HG03280 (cell line): ENCODE data around the gene CEP131.
A peak's percentile ranks its signal among the peaks of the same experiment; 100 is the strongest.

Experiments used
- ATAC-seq: cut with Tn5 transposase; IDR thresholded peaks from one replicate; pipeline ENCODE4 v1.9.1; 2021; ENCODE audit warnings: mild to moderate bottlenecking, moderate library complexity; ENCODE audit not compliant: unreplicated experiment

CEP131 gene

DNA sequence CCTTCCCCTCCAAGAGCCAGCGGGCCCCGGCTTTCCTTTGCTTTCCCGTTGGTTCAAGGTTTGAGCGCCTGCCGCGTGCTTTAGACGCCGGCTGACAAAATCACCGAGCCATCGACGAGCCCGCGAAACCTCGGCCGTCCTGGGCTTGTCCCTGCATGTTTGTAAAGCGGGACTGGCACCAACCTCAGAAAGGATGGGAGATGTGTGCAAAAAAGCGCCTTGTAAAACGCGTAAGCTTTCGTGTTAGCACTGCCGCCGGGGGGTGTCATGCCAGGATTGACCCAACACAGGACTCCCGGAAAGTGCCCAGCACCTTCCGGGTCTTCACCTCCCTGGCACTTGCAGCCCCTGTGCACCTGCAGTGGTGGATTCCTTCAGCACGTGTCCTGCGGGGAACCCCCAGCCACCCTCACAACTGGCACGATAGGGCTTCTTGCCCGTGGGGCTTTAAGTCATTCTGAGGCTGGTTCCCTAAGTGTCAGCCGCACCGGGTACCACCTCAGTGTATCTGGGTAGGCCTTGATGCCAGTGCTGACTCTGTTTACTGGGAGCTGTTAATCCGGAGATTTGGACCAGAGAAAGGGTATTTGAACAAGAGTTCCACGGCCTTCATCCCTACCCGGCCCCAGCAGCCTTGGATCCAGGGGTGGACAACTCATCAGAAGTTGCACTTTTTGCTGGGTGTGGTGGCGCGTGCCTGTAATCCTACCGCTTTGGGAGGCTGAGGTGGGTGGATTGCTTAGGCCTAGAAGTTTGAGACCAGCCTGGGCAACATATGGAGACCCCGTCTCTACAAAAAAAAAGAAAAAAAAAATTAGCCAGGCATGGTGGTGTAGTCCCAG lies 17.2 kb upstream of the CEP131 start:
- no peak for ATAC-seq

DNA sequence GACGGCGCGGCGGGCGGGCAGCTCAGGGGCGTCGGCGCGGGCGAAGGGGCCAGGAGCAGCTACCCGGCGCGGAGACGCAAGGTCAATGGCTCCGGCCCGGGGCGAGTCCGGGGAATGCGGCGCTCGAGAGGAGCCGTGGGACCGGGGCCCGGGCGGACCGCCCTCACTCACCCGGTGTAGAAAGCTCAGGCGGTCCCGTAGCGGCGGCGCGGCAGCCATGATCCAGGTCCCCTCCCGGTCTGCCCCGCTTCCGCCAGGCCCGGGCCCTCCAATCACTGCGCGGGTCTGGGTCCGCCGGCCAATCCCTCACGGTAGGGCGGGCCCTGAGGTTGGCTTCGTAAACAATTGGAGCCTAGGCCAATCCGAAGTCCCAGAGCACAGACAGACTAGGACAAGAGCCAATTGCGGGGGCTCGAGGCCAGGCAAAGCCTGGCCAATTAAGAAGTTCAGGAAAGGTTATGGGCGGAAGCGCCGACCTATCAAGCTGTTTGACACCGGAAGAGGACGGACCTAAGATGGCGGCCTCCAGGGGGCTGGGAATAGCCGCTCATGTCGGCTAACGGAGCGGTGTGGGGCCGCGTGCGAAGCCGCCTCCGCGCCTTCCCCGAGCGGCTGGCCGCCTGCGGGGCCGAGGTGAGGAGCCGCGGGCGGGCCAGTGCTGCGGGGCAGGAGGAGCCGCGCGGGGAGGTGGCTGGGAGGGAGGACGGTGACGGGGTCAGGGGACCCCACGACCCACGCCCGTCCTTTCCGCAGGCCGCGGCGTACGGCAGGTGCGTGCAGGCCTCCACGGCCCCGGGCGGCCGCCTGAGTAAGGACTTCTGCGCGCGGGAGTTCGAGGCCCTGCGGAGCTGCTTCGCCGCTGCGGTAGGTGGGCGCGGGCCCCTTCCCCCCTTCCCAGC lies 16.3 kb upstream of the CEP131 start, which contains the start of the genes NDUFAF8 and TEPSIN:
NDUFAF8 (plus strand) TSS at position 504 of the 899 bp plus-strand sequence; CDS start at position 550, 46 bp downstream.
TEPSIN (minus strand) TSS at position 241 of the 899 bp plus-strand sequence; CDS start at position 219, 22 bp downstream.
- peak; percentile 93 for ATAC-seq

DNA sequence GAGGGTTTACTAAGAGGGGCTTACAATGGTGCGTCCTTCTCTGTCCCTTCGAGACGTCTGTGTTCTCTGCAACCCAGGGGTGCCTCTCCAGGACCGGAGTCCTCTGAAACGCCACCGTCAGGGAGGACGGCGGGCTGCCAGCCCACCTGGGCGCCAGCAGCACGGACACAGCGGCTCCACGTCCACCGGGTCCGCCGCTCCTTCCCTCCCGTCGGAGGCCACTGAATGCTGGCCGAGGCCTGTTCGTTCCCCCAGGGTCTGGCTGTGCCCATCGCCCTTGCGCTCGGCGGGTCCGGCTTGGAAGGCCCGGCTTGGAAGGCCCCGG lies 15.7 kb upstream of the CEP131 start:
- no peak for ATAC-seq

DNA sequence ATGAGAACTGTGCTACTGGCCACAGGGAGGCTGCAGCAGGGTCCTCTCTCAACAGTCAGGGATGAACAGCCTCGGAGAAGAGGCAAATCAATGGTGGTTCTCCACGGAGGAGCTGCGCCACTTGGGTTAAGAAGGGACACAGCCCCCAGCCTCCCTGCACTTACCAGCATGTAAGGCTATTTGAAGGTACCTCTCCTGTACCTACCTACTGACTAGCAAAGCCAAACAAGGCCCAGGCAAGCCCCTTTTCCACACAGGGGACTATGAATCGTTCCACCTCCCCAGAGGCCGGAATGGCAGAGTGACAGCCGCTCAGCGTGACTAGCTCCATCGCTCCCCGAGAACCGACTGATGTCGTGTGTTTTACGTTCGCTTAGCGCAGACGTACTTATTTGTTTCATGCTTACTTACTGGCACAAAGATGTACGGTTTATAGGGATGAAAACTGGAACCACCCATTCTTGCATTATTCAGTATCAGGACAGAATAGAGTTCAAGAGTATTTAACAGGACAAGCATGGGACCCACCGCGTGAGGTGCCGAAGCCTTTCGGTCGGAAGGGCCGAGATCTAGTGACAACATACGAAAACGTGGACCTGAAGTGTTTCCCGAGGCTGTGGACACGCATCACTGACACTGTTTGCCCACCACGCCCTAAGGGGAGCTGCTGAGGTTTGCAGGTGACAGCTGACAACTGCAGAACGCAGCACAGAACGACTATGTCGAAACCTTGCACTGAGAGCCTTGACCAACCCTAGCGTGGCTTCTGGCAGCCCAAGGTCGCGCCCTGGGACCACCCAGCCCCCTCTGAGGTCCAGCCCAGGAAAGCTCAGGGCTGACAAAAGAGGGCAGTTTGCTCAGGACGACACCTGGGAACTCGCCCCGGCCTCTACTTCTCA lies 15.1 kb upstream of the CEP131 start:
- ATAC-seq: no peak

DNA sequence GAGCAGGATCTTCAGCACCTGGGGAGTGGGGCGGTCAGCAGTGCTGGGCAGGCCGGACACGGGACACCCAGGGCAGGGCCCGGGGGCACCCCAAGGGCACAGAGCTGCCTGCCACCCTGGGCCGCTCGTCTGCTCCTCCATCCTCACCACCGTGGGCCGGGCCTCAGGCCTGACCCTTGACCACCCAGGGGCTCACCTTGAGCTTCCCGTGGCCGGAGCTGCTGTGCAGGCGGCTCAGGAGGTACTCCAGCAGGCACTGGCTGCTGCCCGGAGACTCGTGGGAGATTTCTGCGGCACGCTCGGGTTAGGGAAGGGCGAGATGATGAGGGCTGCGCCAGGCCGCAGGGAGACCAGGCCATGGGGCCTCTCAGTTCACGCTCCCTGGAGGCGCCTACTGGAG lies 14.0 kb upstream of the CEP131 start:
- ATAC-seq: no peak

DNA sequence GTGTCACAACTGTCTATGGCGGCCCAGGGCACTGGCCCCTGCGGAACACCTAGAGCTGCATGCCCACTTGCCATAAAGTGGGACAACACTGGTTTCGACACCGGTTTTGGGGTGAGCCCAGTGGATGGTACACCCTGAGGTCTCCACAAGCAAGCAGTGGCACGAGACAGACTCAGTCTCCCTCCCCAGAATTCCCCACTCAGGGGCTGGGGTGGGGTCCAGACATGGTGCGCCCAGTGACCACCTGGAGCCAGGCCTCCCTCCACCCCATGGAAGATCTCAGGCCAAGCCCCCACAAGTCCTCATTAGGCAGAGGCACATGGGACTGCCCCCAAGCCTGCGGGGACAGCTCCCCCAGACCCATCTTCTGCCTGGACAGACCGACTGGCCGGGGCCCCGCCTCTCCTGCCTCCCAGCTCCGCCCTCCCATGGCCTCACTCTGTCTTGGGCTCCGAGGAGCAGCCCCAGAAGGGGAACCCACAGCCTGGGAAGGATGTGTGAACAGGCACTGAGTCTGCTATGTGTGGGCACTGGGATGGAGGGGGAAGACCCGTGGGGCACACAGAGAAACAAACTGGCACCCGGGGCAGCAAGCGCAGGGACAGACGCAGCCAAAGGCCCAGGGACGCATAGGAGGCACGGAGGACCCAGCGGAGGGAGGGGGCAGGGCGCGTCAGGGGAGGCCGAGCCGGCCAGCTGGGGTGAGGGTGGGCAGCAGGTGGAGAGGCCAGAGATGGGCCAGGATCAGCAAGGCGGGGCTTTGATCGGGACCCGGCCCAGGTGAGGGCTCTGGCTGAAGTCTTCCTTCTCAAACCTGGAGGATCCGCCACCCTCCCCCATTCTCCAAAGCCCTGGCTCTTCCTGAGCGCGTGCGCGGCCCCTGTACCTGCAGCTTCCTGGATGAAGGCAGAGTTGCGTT lies 13.3 kb upstream of the CEP131 start:
- no peak for ATAC-seq

DNA sequence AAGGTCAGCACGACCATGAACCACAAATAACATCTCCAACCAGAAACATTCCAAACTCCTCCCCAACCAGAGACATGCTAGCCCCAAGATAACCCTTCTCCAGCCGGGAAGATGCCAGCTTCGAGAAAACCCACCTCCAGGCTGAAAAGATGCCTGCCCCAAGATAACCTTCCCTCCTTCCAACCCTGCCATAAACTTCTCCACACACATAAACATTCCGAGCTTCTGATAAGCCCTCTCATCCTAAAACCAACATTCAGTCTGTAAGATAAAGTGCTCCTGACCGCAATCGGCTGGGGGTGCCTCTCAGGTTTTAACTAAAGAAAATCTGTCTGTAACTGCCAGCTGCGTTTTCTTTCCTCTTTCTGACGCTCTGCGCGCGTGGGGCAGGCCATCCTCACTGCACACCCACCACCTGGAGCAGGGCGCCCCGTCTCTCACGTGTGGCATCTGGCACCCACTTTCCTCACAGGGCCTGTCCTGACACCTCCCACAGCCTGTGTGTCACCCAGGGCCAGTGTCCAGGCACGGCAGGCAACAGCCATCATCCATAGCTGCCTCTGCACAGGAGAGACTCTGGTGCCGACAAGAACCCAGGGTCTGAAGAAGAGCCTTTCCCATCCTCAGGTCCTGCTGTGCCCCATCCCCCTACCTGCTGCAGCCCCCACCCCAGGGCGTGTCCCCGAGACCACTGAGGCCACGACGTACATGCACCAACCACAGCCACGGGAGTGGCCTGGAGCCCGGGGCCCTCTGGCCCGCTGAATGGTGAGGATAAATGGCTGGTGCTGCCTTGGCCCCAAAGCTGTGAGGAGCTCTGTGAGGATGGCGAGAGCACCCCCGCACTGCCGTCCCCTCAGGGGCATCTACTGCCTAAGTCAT lies 12.4 kb upstream of the CEP131 start:
- no peak for ATAC-seq

DNA sequence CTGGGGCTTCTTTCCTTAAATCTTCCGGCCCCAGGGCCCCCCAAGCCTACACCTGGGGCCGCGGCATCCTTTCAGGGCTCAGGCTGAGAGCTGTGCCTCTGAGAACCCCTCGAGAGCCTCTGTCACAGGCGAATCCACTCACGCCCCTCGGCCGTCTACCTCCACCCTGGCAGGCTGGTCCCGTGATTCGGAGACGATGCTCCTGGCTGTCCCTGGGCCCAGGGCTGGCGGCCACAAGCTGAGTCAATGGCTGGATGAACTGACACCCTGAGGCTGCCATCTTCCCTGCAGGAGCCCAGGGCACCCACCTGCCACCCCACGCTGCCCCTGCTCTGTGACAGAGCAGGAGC lies 11.7 kb upstream of the CEP131 start:
- no peak for ATAC-seq

DNA sequence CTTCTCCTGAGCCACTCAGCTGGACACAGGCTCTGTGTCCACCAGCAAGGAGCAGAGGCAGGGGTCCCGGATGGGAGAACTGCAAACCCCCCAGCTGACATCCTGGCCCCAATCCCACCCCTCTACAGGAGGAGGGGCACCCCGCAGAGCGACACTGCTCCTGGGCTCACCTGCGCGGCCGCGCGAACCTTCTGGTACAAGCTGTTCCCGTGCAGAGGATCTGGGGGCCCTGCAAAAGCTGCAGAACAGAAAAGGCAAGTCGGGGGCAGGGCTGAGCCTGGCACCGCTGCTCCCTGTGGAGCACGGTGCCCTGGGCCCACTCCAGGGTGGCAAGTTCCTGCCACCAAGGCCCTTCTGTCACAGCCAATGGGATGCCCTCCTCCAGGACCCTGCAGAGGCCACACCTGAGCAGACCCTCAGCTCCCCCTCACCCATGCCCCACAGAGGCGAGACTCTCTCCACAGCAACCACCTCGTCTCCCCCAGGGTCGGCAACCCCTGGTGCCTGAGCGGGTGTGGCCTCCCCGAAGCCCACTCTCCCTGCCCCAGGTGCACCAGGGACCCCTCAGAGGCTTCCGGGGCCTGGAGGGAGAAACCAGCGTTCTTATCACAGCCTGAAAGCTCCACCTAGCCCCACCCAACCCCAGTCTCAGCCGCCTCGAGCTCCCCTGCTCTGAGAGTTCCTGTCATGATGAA lies 11.2 kb upstream of the CEP131 start:
- no peak for ATAC-seq

DNA sequence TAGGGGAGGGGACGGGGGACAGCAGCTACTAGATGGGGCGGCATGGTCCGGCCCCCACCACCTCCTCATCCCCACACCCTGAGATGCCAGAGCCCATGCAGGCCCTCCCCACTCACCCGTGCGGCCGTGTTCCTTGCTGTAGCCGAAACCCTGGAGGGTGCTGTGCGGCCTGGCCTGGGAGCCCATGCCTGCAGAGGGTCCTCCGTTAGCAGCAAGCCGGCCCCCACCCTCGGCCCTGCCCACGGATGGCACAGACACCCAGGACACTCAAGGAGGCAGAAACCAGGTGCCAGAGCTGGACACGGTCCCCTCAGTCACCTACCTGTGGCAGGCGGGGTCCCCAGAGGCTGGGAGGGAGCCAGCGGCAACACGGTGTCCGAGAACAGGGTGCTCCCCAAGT lies 10.6 kb upstream of the CEP131 start:
- no peak for ATAC-seq

DNA sequence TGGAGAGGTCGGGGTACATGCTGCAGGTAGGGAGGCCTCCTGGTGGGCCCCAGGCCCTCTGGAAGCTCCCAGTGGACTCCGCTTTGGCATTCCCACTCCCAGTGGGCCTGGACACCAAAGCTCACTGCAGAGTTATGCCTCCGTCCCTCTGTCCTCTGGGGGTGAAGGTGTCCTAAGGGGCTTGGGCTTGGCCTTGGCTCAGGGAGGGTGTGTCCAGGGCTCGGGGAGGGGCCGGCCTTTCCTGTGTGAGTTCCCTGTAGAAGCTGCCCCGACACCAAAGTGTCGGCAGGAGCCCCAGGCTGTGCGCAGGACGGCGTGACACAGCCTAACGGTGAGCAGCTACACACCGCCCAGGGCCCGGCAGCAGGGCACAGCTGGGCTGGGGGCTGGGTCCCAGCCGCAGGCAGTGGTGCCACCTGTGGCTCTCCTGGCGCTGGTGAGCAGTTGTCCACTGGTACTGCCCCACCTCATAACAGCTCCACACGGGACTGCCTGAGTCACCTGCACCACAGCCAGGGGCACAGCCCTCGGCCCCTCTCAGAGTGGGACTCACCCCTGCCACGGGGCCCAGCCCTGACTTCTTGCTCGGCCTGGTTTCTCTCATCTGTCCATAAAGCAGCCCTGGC lies 10.0 kb upstream of the CEP131 start:
- ATAC-seq: no peak

DNA sequence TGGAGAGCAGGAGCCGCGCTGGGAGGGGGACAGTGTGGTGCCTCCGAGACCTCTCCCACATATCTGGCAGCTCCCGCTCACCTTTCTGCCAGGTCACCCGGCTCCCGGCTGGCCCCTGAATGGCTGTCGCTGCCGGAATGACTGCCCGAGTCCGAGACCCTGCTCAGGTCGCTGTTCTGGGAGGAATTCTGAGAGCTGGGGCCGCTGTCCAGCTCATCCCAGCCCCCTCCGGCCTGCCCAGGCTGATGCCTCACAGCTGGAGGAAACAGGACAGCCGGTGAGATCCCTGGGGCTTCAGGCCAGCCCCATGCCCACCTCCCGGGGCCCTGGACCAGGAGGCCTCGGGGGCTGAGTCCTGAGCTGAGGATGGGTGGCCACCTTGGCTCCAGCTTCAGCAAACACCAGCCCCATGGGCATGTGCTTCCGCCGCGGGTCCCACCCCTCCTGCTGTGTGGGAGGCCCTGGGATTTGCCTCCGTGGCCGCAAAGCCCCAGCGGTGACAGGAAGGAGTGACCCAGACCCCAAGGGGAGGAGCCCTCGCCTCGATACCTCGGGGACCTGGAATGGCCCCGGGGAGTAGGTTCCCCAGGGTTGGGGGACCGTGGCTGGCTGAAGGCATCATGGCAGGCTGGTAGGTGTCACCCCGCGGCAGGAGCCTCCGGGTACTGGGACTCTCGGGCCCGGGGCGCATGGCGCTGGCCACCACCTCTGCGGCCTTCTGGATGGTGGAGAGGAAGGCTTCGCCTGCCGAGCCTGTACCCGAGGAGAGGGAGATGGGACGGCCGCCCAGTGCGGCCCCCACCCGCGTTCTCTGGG lies 9.2 kb upstream of the CEP131 start:
- ATAC-seq: no peak

DNA sequence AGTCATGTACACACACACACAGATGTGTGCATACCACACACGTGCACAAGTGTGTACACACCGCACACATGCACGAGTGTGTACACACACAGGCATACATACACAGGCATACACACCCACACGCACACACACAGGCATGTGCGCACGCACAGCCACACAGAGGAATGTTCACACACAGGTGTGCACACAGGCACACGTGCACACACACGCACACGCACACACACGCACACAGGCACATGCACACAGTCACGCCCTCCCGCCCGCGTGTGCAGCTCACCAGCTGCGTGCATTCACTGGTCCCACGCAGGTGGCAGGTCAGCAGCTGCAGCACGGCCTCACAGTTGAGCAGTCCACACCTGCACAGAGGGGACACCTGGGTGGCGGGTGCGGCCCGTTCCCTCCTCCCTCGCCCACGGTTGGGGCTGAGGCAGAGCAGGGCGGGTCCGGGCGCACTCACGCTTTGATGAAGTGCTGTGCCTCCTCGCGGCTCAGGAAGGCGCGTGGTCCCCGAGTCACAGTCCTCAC lies 8.4 kb upstream of the CEP131 start:
- no peak for ATAC-seq

DNA sequence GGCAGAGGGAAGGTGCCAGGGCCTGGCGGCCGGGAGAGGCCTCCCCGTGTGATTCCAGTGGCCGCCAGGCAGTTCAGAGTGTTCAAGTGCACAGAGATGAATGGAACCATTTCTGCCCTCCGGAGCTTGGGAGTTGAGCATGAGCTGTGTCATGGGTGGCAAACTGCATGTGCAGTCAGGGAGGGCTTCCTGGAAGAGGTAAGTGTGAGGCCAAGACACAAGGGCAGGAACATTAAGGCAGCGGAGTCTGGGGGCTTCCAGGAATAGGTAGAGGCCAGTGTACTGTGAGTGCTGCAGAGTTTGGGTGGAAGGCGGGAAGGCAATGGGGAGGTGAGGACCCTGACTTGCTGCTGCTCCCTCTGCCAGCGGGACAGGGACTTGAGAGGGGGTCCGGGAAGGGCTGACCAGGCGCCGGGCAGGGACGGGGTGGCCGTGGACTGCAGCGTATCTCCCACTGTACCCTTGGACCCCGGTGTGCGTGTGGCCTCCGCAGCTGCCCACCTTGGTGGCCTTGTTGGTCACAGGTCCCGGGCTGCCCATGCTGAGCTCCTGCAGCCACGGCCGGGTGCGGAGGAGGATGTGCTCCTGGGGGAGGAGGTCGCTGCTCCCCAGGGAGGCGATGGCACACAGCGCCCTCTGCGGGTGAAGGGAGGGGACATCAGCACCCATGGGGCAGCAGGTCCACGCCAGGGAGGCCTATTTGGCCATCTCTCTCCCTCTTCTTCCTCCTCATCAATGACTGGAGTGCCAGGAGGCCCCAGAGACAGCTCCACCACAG lies 7.5 kb upstream of the CEP131 start:
- no peak for ATAC-seq

DNA sequence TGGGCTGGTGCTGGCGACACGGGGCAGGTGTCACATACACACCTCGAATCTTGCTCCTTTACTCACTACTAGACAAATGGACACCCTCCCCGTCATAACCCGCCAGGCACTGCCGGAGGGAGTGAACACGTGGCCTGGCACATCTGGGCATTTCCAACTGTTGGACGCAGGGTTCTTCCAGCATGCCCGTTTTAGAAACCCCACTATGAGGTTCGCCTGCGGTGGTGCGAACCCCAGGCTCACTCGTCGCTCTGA lies 6.8 kb upstream of the CEP131 start:
- ATAC-seq: no peak
